Breast epithelium (tissue), 4 donors: ENCODE measurements around the gene PTPRM. TPM values are rescaled to one million over a fixed set of nuclear protein-coding genes. Genes with fewer than 3 reads are reported as not detected.

ENCODE experiments used
- DNase-seq, 2 donors: peaks; one replicate each; pipeline ENCODE4 v3.0.0-alpha.2; 2019; ENCODE audit warnings: low spot score in 2 of 2
- H3K27ac ChIP-seq, 2 donors: fragments of 200-600 bp; sonication (generic) in 1 of 2; one replicate each; pipeline ENCODE4 v1.5.1; 2016 to 2019; ENCODE audit warnings: mild to moderate bottlenecking in 1 of 2
- H3K27me3 ChIP-seq, 2 donors: fragments of 200-600 bp; sonication (generic) in 1 of 2; one replicate each; pipeline versions ENCODE4 v1.5.1 to v1.6.0; 2017 to 2019; ENCODE audit warnings: control low read depth in 1 of 2, mild to moderate bottlenecking in 1 of 2
- H3K36me3 ChIP-seq: fragments of 200-600 bp; one replicate; pipeline ENCODE4 v1.5.1; 2019
- H3K4me1 ChIP-seq, 2 donors: fragments of 200-600 bp; sonication (generic); one replicate each; pipeline ENCODE4 v1.5.1; 2016 to 2019; ENCODE audit warnings: control low read depth in 1 of 2
- H3K4me3 ChIP-seq, 3 donors: fragments of 200-600 bp; sonication (generic); 1 replicate in 2 of 3; 2 replicates in 1 of 3; pipeline ENCODE4 v1.5.1; 2016 to 2019; ENCODE audit warnings: mild to moderate bottlenecking in 3 of 3, moderate library complexity in 2 of 3
- H3K9me3 ChIP-seq, 2 donors: fragments of 200-600 bp; sonication (generic) in 1 of 2; one replicate each; pipeline ENCODE4 v1.5.1; 2016 to 2019; ENCODE audit warnings: control low read depth in 1 of 2
- POLR2A ChIP-seq: fragments of 450-650 bp; IDR thresholded peaks from one replicate; pipeline ENCODE4 v1.6.1; 2016; ENCODE audit warnings: antibody characterized with exemption, mild to moderate bottlenecking, moderate library complexity
- POLR2AphosphoS5 ChIP-seq, 3 donors: sonication (generic); formaldehyde crosslinking; IDR thresholded peaks; one replicate each; pipeline ENCODE4 v1.6.1; 2017; ENCODE audit warnings: antibody characterized with exemption in 3 of 3
- intact Hi-C: fragments of 100-400 bp; cut with DNase I; formaldehyde crosslinking; loops from one replicate; pipeline ENCODE4 v1.15.1; 2023; ENCODE audit warnings: low total_unique reads
- total RNA-seq, 3 donors: library from RNA; depleted of rRNA; stranded (reverse); fragments of >200 nt; gene quantifications; one replicate each; pipeline ENCODE4 v1.1.0, GENCODE V29; 2016
- TF ChIP-seq, protein P1 (sequence below), 3 donors: fragments of 450-650 bp; IDR thresholded peaks; one replicate each; pipeline ENCODE4 v1.5.1; 2016 to 2017; ENCODE audit warnings: antibody characterized with exemption in 3 of 3, mild to moderate bottlenecking in 3 of 3, moderate library complexity in 3 of 3

PTPRM gene
- total RNA-seq, 3 donors from 2014 or later = 41.7 to 181 (median 140) TPM

DNA sequence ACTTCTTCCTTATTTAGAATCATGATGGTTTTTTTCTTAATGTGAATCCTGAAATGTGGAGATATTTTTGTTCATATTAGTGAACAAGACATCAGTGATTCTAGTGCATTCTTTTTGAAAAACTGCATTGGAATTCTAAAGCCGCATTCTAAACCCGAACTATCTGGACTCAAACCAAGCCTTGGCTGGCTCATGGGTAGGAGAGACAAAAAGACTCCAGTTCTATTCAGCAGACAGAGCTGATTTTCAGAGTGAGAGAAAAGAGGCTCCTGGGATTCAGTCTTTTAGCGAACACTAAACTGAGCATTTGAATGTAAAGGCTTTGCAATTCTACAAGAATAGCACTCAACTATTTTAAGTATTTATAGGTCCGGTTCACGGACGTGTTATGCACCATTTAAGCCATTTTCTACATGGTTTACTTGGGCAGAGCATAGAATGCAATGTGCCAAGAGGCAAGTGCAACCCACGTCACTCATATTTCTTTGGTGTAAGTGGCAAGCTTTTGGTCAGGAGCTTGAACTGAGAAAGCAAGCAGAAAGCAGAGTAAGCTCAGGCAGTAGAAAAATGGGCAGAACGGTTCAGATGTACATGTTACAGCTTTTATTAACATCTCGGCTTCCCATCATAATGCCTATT is 814.8 kb downstream of the PTPRM start:
- H3K4me1 ChIP-seq = no peaks in the 10 kb centered on the region
- TF ChIP-seq, protein P1, sequence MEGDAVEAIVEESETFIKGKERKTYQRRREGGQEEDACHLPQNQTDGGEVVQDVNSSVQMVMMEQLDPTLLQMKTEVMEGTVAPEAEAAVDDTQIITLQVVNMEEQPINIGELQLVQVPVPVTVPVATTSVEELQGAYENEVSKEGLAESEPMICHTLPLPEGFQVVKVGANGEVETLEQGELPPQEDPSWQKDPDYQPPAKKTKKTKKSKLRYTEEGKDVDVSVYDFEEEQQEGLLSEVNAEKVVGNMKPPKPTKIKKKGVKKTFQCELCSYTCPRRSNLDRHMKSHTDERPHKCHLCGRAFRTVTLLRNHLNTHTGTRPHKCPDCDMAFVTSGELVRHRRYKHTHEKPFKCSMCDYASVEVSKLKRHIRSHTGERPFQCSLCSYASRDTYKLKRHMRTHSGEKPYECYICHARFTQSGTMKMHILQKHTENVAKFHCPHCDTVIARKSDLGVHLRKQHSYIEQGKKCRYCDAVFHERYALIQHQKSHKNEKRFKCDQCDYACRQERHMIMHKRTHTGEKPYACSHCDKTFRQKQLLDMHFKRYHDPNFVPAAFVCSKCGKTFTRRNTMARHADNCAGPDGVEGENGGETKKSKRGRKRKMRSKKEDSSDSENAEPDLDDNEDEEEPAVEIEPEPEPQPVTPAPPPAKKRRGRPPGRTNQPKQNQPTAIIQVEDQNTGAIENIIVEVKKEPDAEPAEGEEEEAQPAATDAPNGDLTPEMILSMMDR (IDR thresholded peaks at IDR 0.05) = no peak
- TF ChIP-seq POLR2A = no peak
- no peak for TF ChIP-seq POLR2AphosphoS5 (IDR thresholded peaks at IDR 0.05)
- DNase-seq = no peak
- H3K27ac ChIP-seq = no peak overlapping the region
- no peaks in the 10 kb centered on the region for H3K27me3 ChIP-seq
- H3K4me3 ChIP-seq = no peak overlapping the region
- intact Hi-C loops = loop anchor here (10.0 kb wide), 1 partner anchor 597 kb away; no protein-coding TSS in a partner anchor
- H3K9me3 ChIP-seq = no peaks in the 10 kb centered on the region
- no peaks in the 10 kb centered on the region for H3K36me3 ChIP-seq

DNA sequence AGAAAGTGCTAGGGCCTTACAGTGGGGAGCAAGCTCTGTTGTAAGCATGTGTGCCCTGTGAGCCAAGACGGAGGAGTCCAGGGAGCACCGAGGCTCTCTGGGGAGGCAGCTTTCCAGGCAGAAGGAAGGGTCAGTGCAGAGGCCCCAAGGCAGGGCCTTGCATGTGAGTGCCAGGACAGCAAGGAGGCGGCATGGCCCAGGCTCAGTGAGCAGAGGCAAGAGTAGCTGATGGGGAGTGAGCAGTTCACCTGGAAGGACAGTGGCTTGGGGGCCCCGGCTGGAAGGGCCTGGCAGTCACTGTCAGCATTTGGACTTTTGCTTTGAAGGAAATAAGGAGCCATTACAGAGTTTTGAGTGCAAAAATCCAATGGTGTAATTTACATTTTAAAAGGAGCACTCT is 818.3 kb downstream of the PTPRM start:
- no peak overlapping the region for H3K4me3 ChIP-seq
- no peaks in the 10 kb centered on the region for H3K36me3 ChIP-seq
- H3K4me1 ChIP-seq = no peaks in the 10 kb centered on the region
- TF ChIP-seq POLR2A (no peak), POLR2AphosphoS5 (IDR thresholded peaks at IDR 0.05) (no peak)
- TF ChIP-seq, protein P1 (IDR thresholded peaks at IDR 0.05) = no peak
- H3K27ac ChIP-seq = no peak overlapping the region
- no peaks in the 10 kb centered on the region for H3K27me3 ChIP-seq
- no peaks in the 10 kb centered on the region for H3K9me3 ChIP-seq
- DNase-seq = no peak
- intact Hi-C loops = loop anchor here (10.0 kb wide), 1 partner anchor 601 kb away; no protein-coding TSS in a partner anchor

DNA sequence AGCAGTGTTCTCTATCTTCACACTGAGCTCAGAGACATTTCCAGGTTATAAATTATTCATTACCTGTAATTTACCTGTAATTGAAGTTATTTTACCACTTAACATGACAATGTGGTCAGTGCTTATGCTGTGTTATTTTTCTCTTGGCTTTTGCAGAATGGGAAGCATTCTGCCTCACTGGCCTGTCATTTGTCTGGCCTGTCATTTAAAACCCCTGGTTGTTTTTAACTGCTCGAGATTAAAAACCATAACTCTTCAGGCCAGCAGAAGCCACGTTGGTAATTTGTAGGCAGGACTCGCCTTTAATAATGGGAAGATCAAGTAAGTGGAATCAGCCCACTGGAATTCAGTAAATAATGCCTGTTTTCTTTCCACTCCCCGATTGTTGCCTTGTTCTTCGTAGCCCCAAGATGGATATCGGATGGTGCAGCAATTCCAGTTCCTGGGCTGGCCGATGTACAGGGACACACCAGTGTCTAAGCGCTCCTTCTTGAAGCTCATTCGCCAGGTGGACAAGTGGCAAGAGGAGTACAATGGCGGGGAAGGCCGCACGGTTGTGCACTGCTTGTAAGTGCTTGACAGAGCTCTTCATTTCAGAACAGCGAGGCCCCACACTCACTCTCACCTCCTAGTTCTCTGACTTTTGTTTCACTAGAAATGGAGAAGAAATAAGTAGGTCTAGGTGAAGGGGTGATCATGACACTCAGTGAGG is 819.7 kb downstream of the PTPRM start:
- H3K36me3 ChIP-seq = no peaks in the 10 kb centered on the region
- H3K9me3 ChIP-seq = no peaks in the 10 kb centered on the region
- TF ChIP-seq, protein P1 (IDR thresholded peaks at IDR 0.05) = no peak
- TF ChIP-seq POLR2A (no peak), POLR2AphosphoS5 (IDR thresholded peaks at IDR 0.05) (no peak)
- no peak overlapping the region for H3K4me3 ChIP-seq
- DNase-seq = no peak
- intact Hi-C loops = loop anchor here (10.0 kb wide), 1 partner anchor 602 kb away; no protein-coding TSS in a partner anchor
- no peak overlapping the region for H3K27ac ChIP-seq
- H3K4me1 ChIP-seq = no peaks in the 10 kb centered on the region
- H3K27me3 ChIP-seq = no peaks in the 10 kb centered on the region

DNA sequence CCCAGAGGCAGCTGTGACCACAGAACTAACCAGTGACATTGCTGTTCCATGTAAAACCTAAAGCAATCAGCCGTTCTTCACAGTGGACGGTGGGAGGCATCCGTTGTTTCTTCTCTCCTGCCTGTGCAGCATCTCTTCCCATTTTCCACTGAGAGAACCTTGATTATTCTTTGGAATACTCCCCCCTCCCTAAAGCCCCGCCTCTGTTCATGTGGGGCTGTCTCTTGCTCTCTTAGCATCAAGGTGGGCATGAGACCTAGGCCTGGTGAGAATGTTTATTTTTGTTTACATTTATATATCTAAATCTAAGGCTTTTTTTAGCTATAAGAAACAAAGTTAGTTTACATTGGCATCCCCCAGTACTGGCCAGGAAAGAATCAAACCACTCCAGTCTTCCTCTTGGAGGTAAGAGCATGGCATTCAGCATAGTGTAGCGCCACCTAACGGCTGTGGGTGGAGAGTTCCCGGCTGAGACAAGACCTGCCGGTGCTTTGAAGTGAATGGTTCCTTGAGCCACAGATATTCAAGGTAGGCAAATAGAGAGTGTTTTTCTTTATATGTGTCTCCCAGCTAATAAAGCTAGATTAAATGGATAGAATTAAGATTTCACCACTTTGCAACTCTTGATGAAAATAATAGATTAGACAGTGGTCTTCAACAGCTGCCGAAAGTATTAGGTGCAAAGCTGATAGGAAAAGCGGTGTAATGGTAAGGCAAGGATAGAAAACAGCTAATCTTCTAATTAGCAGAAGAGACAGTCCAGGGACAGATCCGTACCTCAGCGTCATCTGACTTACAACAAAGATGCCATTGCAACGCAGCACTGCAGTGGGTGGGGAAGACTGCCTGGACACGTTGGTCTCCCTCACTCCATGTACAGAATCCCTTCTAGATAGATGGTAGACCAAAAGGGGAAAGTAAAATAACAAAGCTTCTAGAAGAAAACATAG is 822.5 kb downstream of the PTPRM start:
- Histone ChIP-seq H3K4me1 (no peaks in the 10 kb centered on the region), H3K9me3 (no peaks in the 10 kb centered on the region), H3K36me3 (no peaks in the 10 kb centered on the region), H3K27ac (no peak overlapping the region), H3K4me3 (no peak overlapping the region), H3K27me3 (no peaks in the 10 kb centered on the region)
- intact Hi-C loops = loop anchor here (10.0 kb wide), 1 partner anchor 605 kb away; no protein-coding TSS in a partner anchor
- DNase-seq = peak in 1 of 2 donors; percentile 64
- TF ChIP-seq, protein P1 (IDR thresholded peaks at IDR 0.05) = peak; percentile 22 to 61 (median 37)
- no peak for TF ChIP-seq POLR2A
